K562 (cell line): ENCODE measurements around the gene DMD. TPM values are rescaled to one million over a fixed set of nuclear protein-coding genes. Genes with fewer than 3 reads are reported as not detected.

Experiments used
- ATAC-seq: fragments of 200-7000 bp; cut with Tn5 transposase; 3 replicates; pipeline ENCODE4 v1.9.1; 2020; ENCODE audit warnings: moderate library complexity
- BruUV-seq: library from RNA; stranded (reverse); fragments of 400-500 nt; replicated peaks from 2 replicates; lab custom pipeline; 2021; lab: Mats Ljungman, UMichigan
- CTCF ChIA-PET: fragments of 300-600 bp; formaldehyde crosslinking; extraction: SDS; loops from one replicate; lab custom pipeline; 2021; ENCODE audit warnings: low intra/inter-chr PET ratio; lab: Yijun Ruan, JAX
- POLR2A ChIA-PET: fragments of 300-600, 350-650 bp; sonication (Branson Sonifier 250); formaldehyde crosslinking; extraction: SDS; loops from one replicate; lab custom pipeline; 2021; ENCODE audit warnings: antibody characterized with exemption, inconsistent platforms; lab: Yijun Ruan, JAX
- DNase-seq, 4 experiments: peaks; one replicate each; pipeline versions ENCODE4 v3.0.0 to v3.0.0-alpha.2; 2011 to 2018; ENCODE audit warnings: low spot score in 3 of 4, mixed read lengths in 3 of 4; ENCODE audit errors: extremely low read depth in 1 of 4
- FAIRE-seq: peaks from 2 replicates; lab custom pipeline; 2011; peaks lifted over from hg19 to GRCh38; lab: Jason Lieb, UNC
- H2AFZ ChIP-seq: 2 replicates; pipeline ENCODE4 v1.6.0; 2011; ENCODE audit warnings: low read depth, low read length, control low read depth, inconsistent platforms
- H3K27ac ChIP-seq: fragments of 200-600 bp; 3 replicates; pipeline ENCODE4 v1.8.0; 2011; ENCODE audit warnings: low read depth, mild to moderate bottlenecking, control low read depth, inconsistent platforms, low read length, moderate library complexity, mixed read lengths; ENCODE audit errors: extremely low read depth
- H3K27me3 ChIP-seq, 2 experiments: fragments of 300-600 bp in 1 of 2; 2 replicates in 1 of 2; 3 replicates in 1 of 2; pipeline versions ENCODE4 v1.6.0 to v1.8.0; 2011; ENCODE audit warnings: inconsistent platforms in 2 of 2, low read length in 2 of 2, mild to moderate bottlenecking in 1 of 2, mixed read lengths in 1 of 2, moderate library complexity in 1 of 2; ENCODE audit not compliant: control insufficient read depth in 2 of 2, insufficient read depth in 2 of 2
- H3K36me3 ChIP-seq: fragments of 300-600 bp; 3 replicates; pipeline ENCODE4 v1.8.0; 2011; ENCODE audit warnings: mild to moderate bottlenecking, low read length, inconsistent platforms; ENCODE audit not compliant: control insufficient read depth, insufficient read depth
- H3K4me1 ChIP-seq, 2 experiments: fragments of 200-600 bp in 1 of 2; replicated peaks in 1 of 2; 2 replicates in 1 of 2; 3 replicates in 1 of 2; pipeline versions ENCODE4 v1.5.1 to v1.8.0; 2011; ENCODE audit warnings: inconsistent platforms in 2 of 2, low read length in 2 of 2, mild to moderate bottlenecking in 1 of 2, mixed read lengths in 1 of 2, moderate library complexity in 1 of 2; ENCODE audit not compliant: control insufficient read depth in 2 of 2, insufficient read depth in 2 of 2
- H3K4me2 ChIP-seq: 2 replicates; pipeline ENCODE4 v1.6.1; 2011; ENCODE audit warnings: low read length, control low read depth, inconsistent platforms, mixed read lengths; ENCODE audit not compliant: insufficient read depth
- H3K4me3 ChIP-seq: fragments of 200-600 bp; sonication (generic), shearing (Covaris generic); 2 replicates; pipeline ENCODE4 v1.5.1; 2016; ENCODE audit warnings: control low read depth, inconsistent platforms
- H3K79me2 ChIP-seq: fragments of 200-600 bp; 3 replicates; pipeline ENCODE4 v1.8.0; 2011; ENCODE audit warnings: low read length, inconsistent platforms; ENCODE audit not compliant: control insufficient read depth, insufficient read depth
- H3K9ac ChIP-seq, 2 experiments: 2 replicates each; pipeline versions ENCODE4 v1.6.0 to v1.6.1; 2011; ENCODE audit warnings: low read depth in 2 of 2, low read length in 2 of 2, control low read depth in 1 of 2, inconsistent platforms in 1 of 2, mild to moderate bottlenecking in 1 of 2, mixed read lengths in 1 of 2; ENCODE audit not compliant: insufficient read depth in 1 of 2
- H3K9me1 ChIP-seq: one replicate; pipeline ENCODE4 v1.6.0; 2011; ENCODE audit warnings: inconsistent platforms, mild to moderate bottlenecking, low read length, moderate library complexity; ENCODE audit not compliant: control insufficient read depth, insufficient read depth
- H3K9me3 ChIP-seq: replicated peaks from 2 replicates; pipeline ENCODE4 v1.5.1; 2011; ENCODE audit warnings: low read depth, low read length, inconsistent platforms; ENCODE audit not compliant: control insufficient read depth, insufficient read depth
- H4K20me1 ChIP-seq: replicated peaks from 2 replicates; pipeline ENCODE4 v1.6.1; 2011; ENCODE audit warnings: low read length, inconsistent platforms, mixed read lengths; ENCODE audit not compliant: control insufficient read depth, insufficient read depth
- KDM5B ChIP-seq: fragments of 200-600 bp; sonication (generic); IDR thresholded peaks from 2 replicates; pipeline ENCODE4 v1.6.1; 2012; ENCODE audit warnings: low read depth, mild to moderate bottlenecking, moderate library complexity, low read length, control low read depth, inconsistent platforms; ENCODE audit not compliant: insufficient replicate concordance
- ZC3H11A ChIP-seq: IDR thresholded peaks from 2 replicates; pipeline ENCODE4 v1.6.1; 2012; ENCODE audit warnings: low read depth, low read length, improper control_type of control experiment
- ZNF639 ChIP-seq, 2 experiments: fragments of 200-800 bp in 1 of 2; sonication (Bioruptor generic) in 1 of 2; sonication (generic) in 1 of 2; formaldehyde crosslinking in 1 of 2; IDR thresholded peaks in 1 of 2; conservative IDR thresholded peaks in 1 of 2; 2 replicates each; pipeline versions ENCODE4 v1.5.0 to v1.6.1; 2016 to 2020; ENCODE audit warnings: missing compliant biosample characterization in 1 of 2, missing genetic modification characterization in 1 of 2, missing genetic modification reagents in 1 of 2
- WGBS: fragments of 100-300 bp; shearing (Covaris generic); methylation state at CpG from one replicate; pipeline ENCODE4 v1.1.6; 2016; ENCODE audit warnings: low coverage, mixed read lengths; ENCODE audit not compliant: insufficient coverage; ENCODE audit errors: missing lambda C conversion rate; 5-methylcytosine and 5-hydroxymethylcytosine counted together
- in situ Hi-C: fragments of 300-500 bp; cut with MboI; formaldehyde crosslinking; loops from 4 replicates; pipeline ENCODE4 v1.15.0; 2018; ENCODE audit warnings: inconsistent platforms, mixed read lengths
- intact Hi-C: fragments of 100-400 bp; cut with micrococcal nuclease; formaldehyde crosslinking; loops from 2 replicates; pipeline ENCODE4 v1.14.2; 2022
- polyA plus RNA-seq, 8 experiments: library from polyadenylated mRNA; depleted of rRNA in 4 of 8; stranded (reverse) in 5 of 8; unstranded in 3 of 8; fragments of >200 nt; fragmentation: Nextera tagmentation in 2 of 8; fragmentation: Illumina TruSeq in 1 of 8; extraction: Ambion mirVana in 2 of 8; extraction: Trizol in 1 of 8; gene quantifications; 2 replicates each; pipeline versions ENCODE4 v1.2.1 to v1.2.3, GENCODE V29; 2011 to 2014; ENCODE audit warnings: inconsistent platforms in 1 of 8, missing spikeins in 1 of 8
- total RNA-seq, 7 experiments: library from RNA; depleted of rRNA in 6 of 7; stranded (reverse); fragments of >200 nt in 6 of 7; fragmentation: Illumina TruSeq in 2 of 7; extraction: Trizol in 2 of 7; gene quantifications; 2 replicates each; pipeline versions ENCODE4 v1.2.1 to v1.2.3, GENCODE V29; 2011 to 2021; ENCODE audit warnings: low replicate concordance in 1 of 7
- TF ChIP-seq, protein P1 (sequence below): IDR thresholded peaks from 2 replicates; pipeline ENCODE4 v1.6.1; 2012; ENCODE audit warnings: low read depth, low read length, improper control_type of control experiment, borderline replicate concordance

Gene DMD
- total and polyA plus RNA-seq, 9 of the 15 experiments (the other 6 are each of a cell fraction or from before 2014, with no cell fraction given) = 3.8 to 20.4 (median 11.4) TPM

DNA sequence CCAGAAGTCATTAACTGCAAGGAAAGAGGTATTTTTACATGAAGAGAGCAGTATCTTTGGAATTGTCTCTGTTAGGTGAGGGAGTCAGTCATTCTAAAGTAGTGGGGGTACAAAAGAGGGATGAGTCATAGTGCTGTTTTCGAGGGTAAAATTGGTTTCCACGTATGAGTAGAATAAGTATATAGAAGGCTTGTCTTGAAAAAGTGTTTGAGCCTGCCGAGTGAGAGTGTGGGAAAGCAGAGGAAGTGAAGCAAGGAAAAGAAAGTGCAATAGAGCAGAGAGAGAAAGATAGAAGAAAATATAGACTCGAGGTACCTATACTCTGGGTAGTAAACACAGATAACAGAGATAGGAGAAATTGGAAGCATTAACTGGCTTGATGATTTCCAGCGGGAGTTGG is 696.4 kb downstream of the DMD start:
- H3K9me1 ChIP-seq = no peaks in the 10 kb centered on the region
- ChIA-PET CTCF (no interaction called here), POLR2A (no interaction called here)
- no peaks in the 10 kb centered on the region for H3K4me1 ChIP-seq
- H3K4me2 ChIP-seq = no peak overlapping the region
- H3K9me3 ChIP-seq = no peaks in the 10 kb centered on the region
- DNase-seq (no peak), FAIRE-seq (no peak), ATAC-seq (no peak)
- in situ Hi-C loops = no loop called here
- H3K36me3 ChIP-seq = no peaks in the 10 kb centered on the region
- WGBS = 0% methylated on average over 5 of the region's 5 CpGs
- BruUV-seq = no TSS peak
- H2AFZ ChIP-seq = no peak overlapping the region
- H3K27ac ChIP-seq = no peak overlapping the region
- no peaks in the 10 kb centered on the region for H3K27me3 ChIP-seq
- no peak overlapping the region for H3K4me3 ChIP-seq
- no peaks in the 10 kb centered on the region for H3K79me2 ChIP-seq
- no peaks in the 10 kb centered on the region for H4K20me1 ChIP-seq
- no peak overlapping the region for H3K9ac ChIP-seq
- TF ChIP-seq KDM5B = no peak
- TF ChIP-seq, protein P1, sequence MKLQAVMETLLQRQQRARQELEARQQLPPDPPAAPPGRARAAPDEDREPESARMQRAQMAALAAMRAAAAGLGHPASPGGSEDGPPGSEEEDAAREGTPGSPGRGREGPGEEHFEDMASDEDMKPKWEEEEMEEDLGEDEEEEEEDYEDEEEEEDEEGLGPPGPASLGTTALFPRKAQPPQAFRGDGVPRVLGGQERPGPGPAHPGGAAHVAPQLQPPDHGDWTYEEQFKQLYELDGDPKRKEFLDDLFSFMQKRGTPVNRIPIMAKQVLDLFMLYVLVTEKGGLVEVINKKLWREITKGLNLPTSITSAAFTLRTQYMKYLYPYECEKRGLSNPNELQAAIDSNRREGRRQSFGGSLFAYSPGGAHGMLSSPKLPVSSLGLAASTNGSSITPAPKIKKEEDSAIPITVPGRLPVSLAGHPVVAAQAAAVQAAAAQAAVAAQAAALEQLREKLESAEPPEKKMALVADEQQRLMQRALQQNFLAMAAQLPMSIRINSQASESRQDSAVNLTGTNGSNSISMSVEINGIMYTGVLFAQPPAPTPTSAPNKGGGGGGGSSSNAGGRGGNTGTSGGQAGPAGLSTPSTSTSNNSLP = no peak
- no peak for TF ChIP-seq ZC3H11A
- no peak for TF ChIP-seq ZNF639 (CRISPR knock-in tag; conservative IDR thresholded peaks at IDR 0.05 in 1 of 2, IDR thresholded peaks at IDR 0.05 in 1 of 2)
- intact Hi-C loops = no loop called here
